PC-3 (cell line): ENCODE data around the gene CDH12. TPM values are rescaled to one million over a fixed set of nuclear protein-coding genes. Genes with fewer than 3 reads are reported as not detected.
"Not testable (repeated sequence)": the region's sequence is repeated elsewhere in the genome, so short reads cannot be mapped to it uniquely, and the experiment has no call there.

Source experiments
- ATAC-seq: fragments of 200-7000 bp; cut with Tn5 transposase; 2 replicates; pipeline ENCODE4 v1.9.1; 2020; ENCODE audit warnings: mild to moderate bottlenecking, moderate library complexity
- BruUV-seq: library from RNA; stranded (reverse); fragments of 400-500 nt; replicated peaks from 2 replicates; lab custom pipeline; 2021; lab: Mats Ljungman, UMichigan
- CTCF ChIA-PET: fragments of 300-600 bp; sonication (Branson Sonifier 250); formaldehyde crosslinking; loops from one replicate; lab custom pipeline; 2022; ENCODE audit warnings: antibody characterized with exemption; lab: Charles Lee
- POLR2A ChIA-PET: fragments of 300-600 bp; sonication (Branson Sonifier 250); formaldehyde crosslinking; loops from one replicate; lab custom pipeline; 2022; ENCODE audit warnings: antibody characterized with exemption; ENCODE audit not compliant: unreplicated experiment; lab: Charles Lee
- DNase-seq: peaks from one replicate; pipeline ENCODE4 v3.0.0-alpha.2; 2015
- H2AFZ ChIP-seq: fragments of 300-600 bp; sonication (generic); 2 replicates; pipeline ENCODE4 v1.6.0; 2016; ENCODE audit warnings: antibody characterized with exemption, low read length
- H3F3A ChIP-seq: fragments of 300-600 bp; sonication (generic); one replicate; pipeline ENCODE4 v1.6.0; 2017; ENCODE audit warnings: antibody characterized with exemption, low read length, control low read depth, mild to moderate bottlenecking; ENCODE audit not compliant: unreplicated experiment
- H3K27ac ChIP-seq: fragments of 300-600 bp; sonication (generic); 2 replicates; pipeline ENCODE4 v1.5.1; 2016; ENCODE audit warnings: mild to moderate bottlenecking, low read length
- H3K27me3 ChIP-seq: fragments of 300-600 bp; sonication (generic); 2 replicates; pipeline ENCODE4 v1.6.1; 2016; ENCODE audit warnings: low read length, mixed read lengths
- H3K36me3 ChIP-seq: fragments of 300-600 bp; sonication (generic); 2 replicates; pipeline ENCODE4 v1.6.1; 2016; ENCODE audit warnings: low read depth, mixed run types, low read length, mixed read lengths
- H3K4me1 ChIP-seq: fragments of 300-600 bp; sonication (generic); 2 replicates; pipeline ENCODE4 v1.5.1; 2016; ENCODE audit warnings: low read length; ENCODE audit not compliant: insufficient read depth
- H3K4me2 ChIP-seq: fragments of 300-600 bp; sonication (generic); 2 replicates; pipeline ENCODE4 v1.6.0; 2016; ENCODE audit warnings: low read length
- H3K4me3 ChIP-seq: fragments of 300-600 bp; sonication (generic); 2 replicates; pipeline ENCODE4 v1.5.1; 2016; ENCODE audit warnings: mild to moderate bottlenecking, low read length, mixed read lengths
- H3K79me2 ChIP-seq: fragments of 300-600 bp; sonication (generic); 2 replicates; pipeline ENCODE4 v1.6.1; 2017; ENCODE audit warnings: low read length, mixed read lengths
- H3K9ac ChIP-seq: fragments of 300-600 bp; sonication (generic); 2 replicates; pipeline ENCODE4 v1.6.0; 2016; ENCODE audit warnings: mild to moderate bottlenecking, low read length
- H3K9me2 ChIP-seq: fragments of 300-600 bp; sonication (generic); replicated peaks from 2 replicates; pipeline ENCODE4 v1.6.1; 2016; ENCODE audit warnings: mixed run types, low read length, mixed read lengths
- H3K9me3 ChIP-seq: fragments of 300-600 bp; sonication (generic); 2 replicates; pipeline ENCODE4 v1.6.1; 2016; ENCODE audit warnings: low read length, mixed read lengths
- H4K20me1 ChIP-seq: fragments of 300-600 bp; sonication (generic); 2 replicates; pipeline ENCODE4 v1.6.1; 2016; ENCODE audit warnings: low read length, mixed read lengths
- EZH2 ChIP-seq: fragments of 300-600 bp; sonication (generic); IDR thresholded peaks from one replicate; pipeline ENCODE4 v1.6.1; 2017; ENCODE audit warnings: antibody characterized with exemption, mild to moderate bottlenecking, low read length; ENCODE audit not compliant: unreplicated experiment
- EZH2phosphoT487 ChIP-seq: fragments of 300-600 bp; sonication (generic); IDR thresholded peaks from 2 replicates; pipeline ENCODE4 v1.6.1; 2018; ENCODE audit warnings: mild to moderate bottlenecking, antibody characterized with exemption, low read length, borderline replicate concordance
- intact Hi-C: fragments of 100-400 bp; cut with micrococcal nuclease; formaldehyde crosslinking; loops from 2 replicates; pipeline ENCODE4 v1.9.0; 2023
- total RNA-seq: library from RNA; depleted of rRNA; stranded (reverse); fragments of >200 nt; gene quantifications from 2 replicates; pipeline ENCODE4 v1.2.3, GENCODE V29; 2014
- TF ChIP-seq, protein P1 (sequence below): fragments of 300-600 bp; sonication (generic); conservative IDR thresholded peaks from 2 replicates; pipeline ENCODE4 v1.5.1; 2017; ENCODE audit warnings: antibody characterized with exemption, low read depth, mild to moderate bottlenecking, low read length

Gene CDH12
- total RNA-seq, 1 experiment from 2014 or later, result 0.44 TPM

DNA sequence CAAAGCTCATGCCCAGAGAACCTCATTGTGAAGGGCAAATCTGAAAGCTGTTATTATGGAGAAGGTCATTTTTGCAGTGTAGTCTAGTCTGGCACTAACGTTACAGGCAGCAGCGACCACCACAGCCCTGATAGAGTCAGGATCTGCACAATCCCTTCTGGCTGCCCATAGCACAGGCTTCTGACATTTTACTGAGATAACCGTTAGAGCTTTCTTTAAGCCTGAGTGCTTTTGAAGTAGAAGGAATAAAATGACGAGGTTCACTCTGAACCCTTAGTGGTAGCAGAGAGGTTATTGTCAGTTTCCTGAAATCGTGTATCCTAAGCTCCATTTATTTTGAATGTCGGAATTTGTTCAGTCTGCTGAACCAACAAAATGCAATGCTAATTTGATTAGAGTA lies 505.1 kb downstream of the CDH12 start:
- ChIA-PET POLR2A (interaction anchor here (0.6 kb wide), 1 partner anchor 9 kb away, joined by 3 read pairs; no protein-coding TSS in a partner anchor), CTCF (no interaction called here)
- no peaks in the 10 kb centered on the region for H3K4me1 ChIP-seq
- no peaks in the 10 kb centered on the region for H3K9me3 ChIP-seq
- no peaks in the 10 kb centered on the region for H3K79me2 ChIP-seq
- H2AFZ ChIP-seq, result no peak overlapping the region
- no peak overlapping the region for H3K4me3 ChIP-seq
- BruUV-seq, result no TSS peak
- H3K36me3 ChIP-seq, result no peaks in the 10 kb centered on the region
- H3K9ac ChIP-seq, result no peak overlapping the region
- H4K20me1 ChIP-seq, result no peaks in the 10 kb centered on the region
- H3K9me2 ChIP-seq, result no peaks in the 10 kb centered on the region
- H3F3A ChIP-seq, result no peaks in the 10 kb centered on the region
- ATAC-seq, result no peak
- H3K27ac ChIP-seq, result no peak overlapping the region
- no peak for TF ChIP-seq EZH2
- intact Hi-C loops, result no loop called here
- DNase-seq, result no peak
- H3K27me3 ChIP-seq, result no peaks in the 10 kb centered on the region
- H3K4me2 ChIP-seq, result no peak overlapping the region

DNA sequence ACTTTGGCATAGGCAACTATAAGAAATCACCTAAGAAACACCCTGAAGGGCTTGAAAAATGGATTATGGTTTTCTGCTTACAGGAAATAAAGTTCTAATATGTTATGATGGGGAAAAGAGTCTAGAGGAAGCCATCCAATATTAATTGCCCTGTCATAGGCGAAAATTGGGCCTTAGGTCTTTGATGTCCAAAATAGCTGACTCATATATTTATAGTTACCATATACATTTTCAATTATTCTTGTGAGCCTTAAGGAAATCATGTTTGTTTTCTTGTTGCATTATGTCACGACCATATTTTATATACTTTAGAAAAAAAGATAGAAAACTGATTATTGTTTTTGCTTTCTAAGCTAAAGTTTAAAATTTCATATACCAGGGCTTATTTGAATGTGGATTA lies 509.1 kb downstream of the CDH12 start:
- no peaks in the 10 kb centered on the region for H3K9me2 ChIP-seq
- no peak overlapping the region for H2AFZ ChIP-seq
- H3F3A ChIP-seq, result no peaks in the 10 kb centered on the region
- H3K9me3 ChIP-seq, result no peaks in the 10 kb centered on the region
- ATAC-seq (no peak), DNase-seq (no peak)
- BruUV-seq, result no TSS peak
- intact Hi-C loops, result no loop called here
- no peaks in the 10 kb centered on the region for H3K4me1 ChIP-seq
- ChIA-PET CTCF (no interaction called here), POLR2A (no interaction called here)
- TF ChIP-seq, protein P1, sequence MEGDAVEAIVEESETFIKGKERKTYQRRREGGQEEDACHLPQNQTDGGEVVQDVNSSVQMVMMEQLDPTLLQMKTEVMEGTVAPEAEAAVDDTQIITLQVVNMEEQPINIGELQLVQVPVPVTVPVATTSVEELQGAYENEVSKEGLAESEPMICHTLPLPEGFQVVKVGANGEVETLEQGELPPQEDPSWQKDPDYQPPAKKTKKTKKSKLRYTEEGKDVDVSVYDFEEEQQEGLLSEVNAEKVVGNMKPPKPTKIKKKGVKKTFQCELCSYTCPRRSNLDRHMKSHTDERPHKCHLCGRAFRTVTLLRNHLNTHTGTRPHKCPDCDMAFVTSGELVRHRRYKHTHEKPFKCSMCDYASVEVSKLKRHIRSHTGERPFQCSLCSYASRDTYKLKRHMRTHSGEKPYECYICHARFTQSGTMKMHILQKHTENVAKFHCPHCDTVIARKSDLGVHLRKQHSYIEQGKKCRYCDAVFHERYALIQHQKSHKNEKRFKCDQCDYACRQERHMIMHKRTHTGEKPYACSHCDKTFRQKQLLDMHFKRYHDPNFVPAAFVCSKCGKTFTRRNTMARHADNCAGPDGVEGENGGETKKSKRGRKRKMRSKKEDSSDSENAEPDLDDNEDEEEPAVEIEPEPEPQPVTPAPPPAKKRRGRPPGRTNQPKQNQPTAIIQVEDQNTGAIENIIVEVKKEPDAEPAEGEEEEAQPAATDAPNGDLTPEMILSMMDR, result no peak
- TF ChIP-seq EZH2phosphoT487, result no peak
- no peak for TF ChIP-seq EZH2
- no peaks in the 10 kb centered on the region for H3K79me2 ChIP-seq
- H3K9ac ChIP-seq, result no peak overlapping the region
- H3K4me2 ChIP-seq, result no peak overlapping the region
- no peaks in the 10 kb centered on the region for H4K20me1 ChIP-seq
- no peaks in the 10 kb centered on the region for H3K27me3 ChIP-seq
- no peaks in the 10 kb centered on the region for H3K36me3 ChIP-seq
- no peak overlapping the region for H3K4me3 ChIP-seq
- H3K27ac ChIP-seq, result no peak overlapping the region

DNA sequence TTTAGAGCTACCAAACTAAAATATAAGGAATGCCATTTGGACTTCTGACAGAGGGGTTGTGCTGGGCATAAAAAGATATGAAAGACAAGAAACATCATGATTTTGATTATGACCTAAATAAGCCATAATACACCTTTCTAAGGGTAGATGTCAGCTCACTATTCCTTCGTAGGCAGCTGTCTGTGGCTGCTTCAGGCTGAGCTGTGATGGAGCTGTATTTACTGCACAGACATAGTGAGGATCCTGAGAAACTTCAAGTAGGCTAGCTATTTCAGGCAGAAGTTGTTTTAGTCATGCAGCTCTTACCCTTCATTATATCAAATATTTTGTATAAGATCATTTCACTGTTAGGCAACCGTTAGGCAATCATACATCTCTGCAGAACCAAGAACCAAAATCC lies 511.7 kb downstream of the CDH12 start:
- Histone ChIP-seq H3K36me3 (no peaks in the 10 kb centered on the region), H3K9me2 (no peaks in the 10 kb centered on the region), H2AFZ (no peak overlapping the region), H3F3A (no peaks in the 10 kb centered on the region), H3K4me2 (no peak overlapping the region), H3K27me3 (no peaks in the 10 kb centered on the region), H3K27ac (no peak overlapping the region), H3K9me3 (no peaks in the 10 kb centered on the region), H3K4me3 (no peak overlapping the region), H3K9ac (no peak overlapping the region), H4K20me1 (no peaks in the 10 kb centered on the region), H3K4me1 (no peaks in the 10 kb centered on the region), H3K79me2 (no peaks in the 10 kb centered on the region)
- BruUV-seq, result no TSS peak
- DNase-seq (no peak), ATAC-seq (no peak)
- ChIA-PET CTCF (no interaction called here), POLR2A (no interaction called here)
- intact Hi-C loops, result no loop called here
- TF ChIP-seq EZH2 (no peak), EZH2phosphoT487 (no peak)
- TF ChIP-seq, protein P1, result no peak

DNA sequence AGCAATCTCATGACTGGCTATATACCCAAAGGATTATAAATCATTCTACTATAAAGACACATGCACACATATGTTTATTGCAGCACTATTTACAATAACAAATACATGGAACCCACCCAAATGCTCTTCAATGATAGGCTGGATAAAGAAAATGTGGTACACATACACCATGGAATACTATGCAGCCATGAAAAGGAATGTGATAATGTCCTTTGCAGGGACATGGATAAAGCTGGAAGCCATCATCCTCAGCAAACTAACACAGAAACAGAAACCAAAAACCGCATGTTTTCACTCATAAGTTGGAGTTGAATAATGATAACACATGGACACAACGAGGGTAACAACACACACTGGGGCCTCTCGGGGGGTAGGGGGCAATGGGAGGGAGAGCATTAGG lies 520.2 kb downstream of the CDH12 start:
- H3K36me3 ChIP-seq, H3K9me2 ChIP-seq, CTCF ChIA-PET, DNase-seq, H3K9ac ChIP-seq, H3K9me3 ChIP-seq, POLR2A ChIA-PET, H4K20me1 ChIP-seq, H3K4me2 ChIP-seq, H3F3A ChIP-seq, H3K4me3 ChIP-seq, ATAC-seq, H3K4me1 ChIP-seq, H2AFZ ChIP-seq, H3K79me2 ChIP-seq, H3K27me3 ChIP-seq, H3K27ac ChIP-seq, BruUV-seq, intact Hi-C loops: not testable (repeated sequence)
